NCI-H187 (cell line): ENCODE measurements around the gene PALLD.

ENCODE experiments used
- DNase-seq, 2 experiments: peaks; one replicate each; lab custom pipeline; 2025; lab: John Stamatoyannopoulos, UW

PALLD gene

GRCh38 chr4:168593399-168593798 is 96.5 kb downstream of the PALLD start:
- no peak for DNase-seq

- DNase-seq = no peak
Observed at GRCh38 chr4:168594121-168594520, 97.3 kb downstream of the PALLD start.

GRCh38 chr4:168598191-168598590 is 101.3 kb downstream of the PALLD start:
- DNase-seq = no peak

GRCh38 chr4:168600796-168601583 is 104.1 kb downstream of the PALLD start:
- DNase-seq = no peak

GRCh38 chr4:168601899-168602298 is 105.0 kb downstream of the PALLD start:
- DNase-seq = no peak

DNA sequence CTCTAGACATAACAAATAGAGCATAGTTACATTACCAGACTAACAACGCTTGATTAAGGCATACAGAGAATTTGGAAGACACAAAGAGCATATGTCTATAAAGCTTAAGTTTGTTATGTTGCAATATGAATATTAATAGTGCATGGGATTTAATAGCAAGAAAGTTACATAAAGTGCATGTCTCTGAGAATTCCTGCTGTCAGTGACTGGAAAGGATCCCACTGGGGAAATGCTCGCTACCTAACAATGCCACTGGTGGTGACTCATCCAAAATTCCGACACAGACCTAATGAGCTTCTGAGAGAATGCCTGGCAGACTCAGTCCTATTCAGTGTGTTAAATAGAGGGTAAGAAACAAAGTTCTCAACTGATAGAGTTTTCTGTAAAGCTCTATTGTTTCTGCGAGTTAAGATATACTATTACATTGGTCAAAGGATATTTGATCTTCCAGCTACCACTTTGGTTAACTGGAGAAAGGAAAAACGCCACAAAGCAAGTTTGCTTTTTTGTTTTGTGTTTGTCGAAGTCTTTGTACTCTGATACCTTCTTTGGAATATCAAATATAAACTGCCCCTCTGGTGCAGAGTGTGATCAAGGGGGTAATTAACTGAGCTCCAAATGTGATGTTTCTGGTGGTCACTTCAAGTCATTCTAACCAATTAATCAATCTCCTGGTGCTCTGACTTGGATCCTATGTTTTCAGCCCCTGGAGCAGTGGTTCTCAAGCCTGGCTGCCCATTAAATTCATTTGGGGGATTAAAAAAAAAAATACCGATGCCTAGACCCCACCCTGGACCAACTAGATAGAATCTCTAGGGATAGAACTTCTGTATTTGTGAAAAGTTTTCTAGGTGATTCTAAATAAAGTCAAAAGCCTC is 107.9 kb downstream of the PALLD start:
- DNase-seq = no peak

- DNase-seq = no peak
Observed at GRCh38 chr4:168605411-168605810, 108.6 kb downstream of the PALLD start.

DNA sequence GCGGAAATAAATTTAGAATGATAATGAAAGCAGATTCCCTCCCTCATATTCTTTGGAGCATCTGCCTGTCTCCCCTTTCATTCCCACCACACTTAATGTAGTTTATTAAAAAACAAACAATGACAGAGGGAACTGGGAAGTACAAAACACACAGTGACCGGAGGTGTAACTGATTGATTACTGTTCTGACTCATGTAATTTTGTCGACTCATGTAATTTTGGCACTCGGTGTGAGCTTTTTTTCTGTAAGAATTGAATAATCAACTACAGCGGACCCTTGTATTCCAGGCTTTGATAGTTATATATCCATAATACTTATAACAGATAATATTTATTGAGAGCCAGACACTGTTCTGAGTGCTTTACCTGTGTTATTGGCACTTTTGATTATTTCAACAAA is 110.4 kb downstream of the PALLD start:
- DNase-seq = no peak

GRCh38 chr4:168608771-168609170 is 111.9 kb downstream of the PALLD start:
- no peak for DNase-seq

- no peak for DNase-seq
Observed at GRCh38 chr4:168609369-168609768, 112.5 kb downstream of the PALLD start.

DNA sequence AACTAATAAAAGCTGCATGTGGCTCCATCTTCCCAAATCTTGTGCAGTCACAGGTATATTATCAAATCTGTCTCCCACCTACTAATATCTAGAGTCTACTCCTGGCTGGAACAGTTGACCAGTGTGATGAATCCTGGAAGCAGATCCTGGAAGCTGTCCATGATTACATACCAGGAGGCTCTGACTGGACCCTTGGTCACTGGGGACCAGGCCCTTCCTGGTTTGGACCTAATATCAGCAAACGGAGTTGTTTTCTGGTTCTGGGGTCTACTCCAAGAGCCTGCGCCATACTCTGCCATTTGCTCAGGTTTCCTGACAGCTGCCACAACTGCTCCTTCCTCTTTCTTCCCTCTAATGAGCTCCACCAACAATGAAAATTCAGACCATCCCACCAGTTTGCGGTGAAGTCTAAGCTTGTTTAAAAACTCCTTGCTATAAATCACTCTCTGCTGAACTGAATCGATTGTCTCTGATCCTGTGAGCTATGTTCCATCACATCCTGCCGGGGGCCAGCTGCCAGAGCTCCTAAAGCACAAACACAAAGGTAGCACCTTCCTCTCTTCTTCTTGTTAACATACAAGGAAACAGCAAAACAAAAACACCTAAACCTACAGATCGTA is 114.2 kb downstream of the PALLD start:
- DNase-seq = no peak

GRCh38 chr4:168612450-168613135 is 115.7 kb downstream of the PALLD start:
- DNase-seq = no peak

DNA sequence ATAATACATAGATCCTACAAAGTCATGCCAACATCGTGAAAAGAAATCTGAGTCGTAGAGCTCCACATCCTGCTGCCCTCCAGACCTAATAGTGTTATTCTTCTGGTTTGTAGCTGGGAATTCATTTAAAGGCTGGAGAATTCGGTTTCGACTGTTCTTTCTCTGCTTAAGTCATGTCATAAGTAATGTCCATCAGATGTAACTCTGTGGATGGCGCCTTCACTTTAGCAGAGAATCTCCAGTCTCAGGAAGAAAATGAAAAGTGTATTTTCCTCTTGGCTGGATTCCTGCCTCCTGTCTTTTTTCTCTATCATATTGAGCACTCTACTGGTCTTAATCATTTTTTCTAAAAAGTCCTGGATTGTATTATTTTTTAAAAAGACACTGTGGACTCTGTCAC is 117.0 kb downstream of the PALLD start:
- no peak for DNase-seq

DNA sequence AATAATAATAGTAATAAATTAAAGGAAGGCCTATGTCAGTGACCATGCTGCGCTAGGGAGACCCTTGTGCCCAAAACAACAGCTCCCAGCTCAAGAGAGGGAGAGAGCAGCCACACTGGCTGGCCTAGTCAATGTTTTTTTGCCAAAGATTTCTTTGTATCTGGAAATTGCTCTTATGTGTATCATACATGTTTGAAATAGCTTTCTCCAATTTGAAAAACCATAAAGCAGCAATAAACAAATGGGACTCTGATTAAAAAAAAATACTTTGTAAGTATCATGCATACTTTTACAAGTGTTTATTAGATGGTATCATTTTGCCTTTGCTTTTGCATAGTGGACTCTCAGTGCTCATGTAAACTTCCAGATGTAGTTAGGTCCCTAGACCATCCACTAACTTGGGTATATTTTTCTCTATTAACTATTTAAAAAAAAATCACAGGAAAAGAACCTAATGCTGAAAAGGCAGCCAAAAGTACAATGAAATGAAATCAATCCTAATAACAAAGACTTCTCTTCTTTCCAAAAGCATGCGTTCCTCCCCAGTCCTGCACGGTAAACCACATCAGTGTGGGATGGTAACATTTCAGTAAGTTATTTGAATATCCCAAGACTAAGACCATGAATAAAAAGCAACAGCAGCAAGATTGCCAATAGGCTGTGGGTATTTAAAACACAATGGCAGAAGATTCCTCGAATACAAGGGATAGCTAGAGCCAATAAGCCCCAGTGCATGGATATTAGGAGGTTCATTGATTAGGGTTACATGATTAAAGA is 117.6 kb downstream of the PALLD start:
- no peak for DNase-seq

- DNase-seq = no peak
Observed at GRCh38 chr4:168615294-168616065, 118.6 kb downstream of the PALLD start.

GRCh38 chr4:168618577-168619265 is 121.9 kb downstream of the PALLD start:
- no peak for DNase-seq

DNA sequence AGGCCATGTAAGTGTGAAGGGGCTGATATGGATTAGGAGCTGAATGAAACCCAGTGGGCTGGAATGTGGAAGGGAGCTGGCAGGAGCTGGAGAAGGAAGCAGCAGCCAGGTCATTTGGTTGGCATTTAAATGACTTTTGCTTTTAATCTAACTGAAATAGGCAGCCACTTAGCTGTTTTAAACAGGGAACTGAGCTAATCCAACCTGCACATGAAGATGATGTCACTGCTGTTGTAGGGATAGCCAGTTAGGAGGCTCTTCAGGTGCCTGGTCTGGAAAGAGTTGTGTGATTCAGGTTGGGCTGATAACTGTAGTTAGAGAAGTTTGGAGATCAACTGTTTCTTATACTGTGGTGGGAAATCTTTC is 122.4 kb downstream of the PALLD start:
- no peak for DNase-seq

GRCh38 chr4:168621806-168622589 is 125.1 kb downstream of the PALLD start:
- no peak for DNase-seq

DNA sequence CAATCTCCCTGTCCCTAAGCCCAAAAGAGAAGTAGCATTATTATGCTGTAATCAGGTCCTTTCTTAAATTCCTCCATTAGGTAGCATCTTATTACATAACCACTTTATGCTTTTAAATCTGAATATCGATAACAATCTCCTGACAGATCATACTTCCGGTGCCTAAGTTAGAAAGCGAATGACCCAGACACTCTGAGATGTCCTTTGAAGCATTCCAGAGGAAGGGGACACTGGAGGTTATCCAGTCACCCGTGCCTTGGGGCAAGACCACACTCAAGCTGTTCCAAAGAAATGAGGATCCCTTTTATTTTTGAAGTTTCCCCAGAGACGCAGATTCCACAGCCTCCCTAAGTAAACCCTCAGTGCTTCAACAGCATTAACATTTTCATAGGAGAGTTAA is 125.7 kb downstream of the PALLD start:
- no peak for DNase-seq
